ENCODE measurements around the gene ZFYVE27.

DNA sequence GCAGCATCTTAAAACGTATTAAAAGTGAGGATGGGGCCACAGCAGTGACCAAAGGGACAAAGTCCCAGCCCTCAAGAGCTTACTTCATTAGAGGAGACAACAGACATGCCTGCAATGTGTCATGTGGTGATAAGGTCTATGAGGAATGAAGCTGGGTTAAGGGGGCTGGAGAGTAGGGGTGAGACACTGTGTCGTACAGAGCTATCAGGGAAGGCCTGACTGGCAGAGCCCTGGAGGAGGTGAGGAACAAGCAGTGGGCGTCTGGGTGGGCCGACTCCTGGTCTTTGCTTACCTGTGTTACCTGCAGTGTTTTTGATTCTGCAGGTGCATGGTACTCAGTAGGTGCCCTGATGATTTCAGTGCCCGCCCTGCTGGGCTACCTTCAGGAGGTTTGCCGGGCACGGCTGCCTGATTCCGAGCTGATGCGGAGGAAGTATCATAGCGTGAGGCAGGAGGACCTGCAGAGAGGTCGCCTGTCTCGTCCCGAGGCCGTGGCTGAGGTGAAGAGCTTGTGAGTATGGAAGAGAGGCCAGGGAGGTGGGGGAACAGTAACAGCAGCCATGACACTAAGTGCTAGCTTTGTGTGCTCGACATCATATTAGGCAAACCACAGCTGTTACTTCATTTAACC is 7.6 kb downstream of the ZFYVE27 start:
- no peak for TF ChIP-seq ETV6 (conservative IDR thresholded peaks at IDR 0.05 in 1 of 2, IDR thresholded peaks at IDR 0.05 in 1 of 2; ENCODE audit: borderline replicate concordance in 1 of 2, low read depth in 1 of 2)
- TF ChIP-seq MYC (IDR thresholded peaks at IDR 0.05; ENCODE audit: insufficient read depth, insufficient read length, insufficient replicate concordance, low read length, severe bottlenecking) = no peak
- no peak for TF ChIP-seq YY1 (IDR thresholded peaks at IDR 0.05; ENCODE audit: low read depth, low read length)
- TF ChIP-seq, protein P1, sequence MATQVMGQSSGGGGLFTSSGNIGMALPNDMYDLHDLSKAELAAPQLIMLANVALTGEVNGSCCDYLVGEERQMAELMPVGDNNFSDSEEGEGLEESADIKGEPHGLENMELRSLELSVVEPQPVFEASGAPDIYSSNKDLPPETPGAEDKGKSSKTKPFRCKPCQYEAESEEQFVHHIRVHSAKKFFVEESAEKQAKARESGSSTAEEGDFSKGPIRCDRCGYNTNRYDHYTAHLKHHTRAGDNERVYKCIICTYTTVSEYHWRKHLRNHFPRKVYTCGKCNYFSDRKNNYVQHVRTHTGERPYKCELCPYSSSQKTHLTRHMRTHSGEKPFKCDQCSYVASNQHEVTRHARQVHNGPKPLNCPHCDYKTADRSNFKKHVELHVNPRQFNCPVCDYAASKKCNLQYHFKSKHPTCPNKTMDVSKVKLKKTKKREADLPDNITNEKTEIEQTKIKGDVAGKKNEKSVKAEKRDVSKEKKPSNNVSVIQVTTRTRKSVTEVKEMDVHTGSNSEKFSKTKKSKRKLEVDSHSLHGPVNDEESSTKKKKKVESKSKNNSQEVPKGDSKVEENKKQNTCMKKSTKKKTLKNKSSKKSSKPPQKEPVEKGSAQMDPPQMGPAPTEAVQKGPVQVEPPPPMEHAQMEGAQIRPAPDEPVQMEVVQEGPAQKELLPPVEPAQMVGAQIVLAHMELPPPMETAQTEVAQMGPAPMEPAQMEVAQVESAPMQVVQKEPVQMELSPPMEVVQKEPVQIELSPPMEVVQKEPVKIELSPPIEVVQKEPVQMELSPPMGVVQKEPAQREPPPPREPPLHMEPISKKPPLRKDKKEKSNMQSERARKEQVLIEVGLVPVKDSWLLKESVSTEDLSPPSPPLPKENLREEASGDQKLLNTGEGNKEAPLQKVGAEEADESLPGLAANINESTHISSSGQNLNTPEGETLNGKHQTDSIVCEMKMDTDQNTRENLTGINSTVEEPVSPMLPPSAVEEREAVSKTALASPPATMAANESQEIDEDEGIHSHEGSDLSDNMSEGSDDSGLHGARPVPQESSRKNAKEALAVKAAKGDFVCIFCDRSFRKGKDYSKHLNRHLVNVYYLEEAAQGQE (IDR thresholded peaks at IDR 0.05; ENCODE audit: low read depth, low read length) = no peak
- TF ChIP-seq ZNF274 (IDR thresholded peaks at IDR 0.05; ENCODE audit: insufficient read depth, insufficient read length) = no peak
- TF ChIP-seq RELA (IDR thresholded peaks at IDR 0.05; ENCODE audit: borderline replicate concordance, partially characterized antibody) = no peak
- no peak for TF ChIP-seq WRNIP1 (IDR thresholded peaks at IDR 0.05; ENCODE audit: borderline replicate concordance, low read depth, low read length)
- TF ChIP-seq, protein P2, sequence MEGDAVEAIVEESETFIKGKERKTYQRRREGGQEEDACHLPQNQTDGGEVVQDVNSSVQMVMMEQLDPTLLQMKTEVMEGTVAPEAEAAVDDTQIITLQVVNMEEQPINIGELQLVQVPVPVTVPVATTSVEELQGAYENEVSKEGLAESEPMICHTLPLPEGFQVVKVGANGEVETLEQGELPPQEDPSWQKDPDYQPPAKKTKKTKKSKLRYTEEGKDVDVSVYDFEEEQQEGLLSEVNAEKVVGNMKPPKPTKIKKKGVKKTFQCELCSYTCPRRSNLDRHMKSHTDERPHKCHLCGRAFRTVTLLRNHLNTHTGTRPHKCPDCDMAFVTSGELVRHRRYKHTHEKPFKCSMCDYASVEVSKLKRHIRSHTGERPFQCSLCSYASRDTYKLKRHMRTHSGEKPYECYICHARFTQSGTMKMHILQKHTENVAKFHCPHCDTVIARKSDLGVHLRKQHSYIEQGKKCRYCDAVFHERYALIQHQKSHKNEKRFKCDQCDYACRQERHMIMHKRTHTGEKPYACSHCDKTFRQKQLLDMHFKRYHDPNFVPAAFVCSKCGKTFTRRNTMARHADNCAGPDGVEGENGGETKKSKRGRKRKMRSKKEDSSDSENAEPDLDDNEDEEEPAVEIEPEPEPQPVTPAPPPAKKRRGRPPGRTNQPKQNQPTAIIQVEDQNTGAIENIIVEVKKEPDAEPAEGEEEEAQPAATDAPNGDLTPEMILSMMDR (IDR thresholded peaks at IDR 0.05 in 2 of 3, conservative IDR thresholded peaks at IDR 0.05 in 1 of 3; ENCODE audit: control insufficient read depth in 2 of 3, extremely low read depth in 1 of 3, insufficient read depth in 1 of 3, low read depth in 3 of 3, low read length in 3 of 3) = no peak
- TF ChIP-seq ESRRA (IDR thresholded peaks at IDR 0.05; ENCODE audit: low read length) = no peak
- TF ChIP-seq, protein P3, sequence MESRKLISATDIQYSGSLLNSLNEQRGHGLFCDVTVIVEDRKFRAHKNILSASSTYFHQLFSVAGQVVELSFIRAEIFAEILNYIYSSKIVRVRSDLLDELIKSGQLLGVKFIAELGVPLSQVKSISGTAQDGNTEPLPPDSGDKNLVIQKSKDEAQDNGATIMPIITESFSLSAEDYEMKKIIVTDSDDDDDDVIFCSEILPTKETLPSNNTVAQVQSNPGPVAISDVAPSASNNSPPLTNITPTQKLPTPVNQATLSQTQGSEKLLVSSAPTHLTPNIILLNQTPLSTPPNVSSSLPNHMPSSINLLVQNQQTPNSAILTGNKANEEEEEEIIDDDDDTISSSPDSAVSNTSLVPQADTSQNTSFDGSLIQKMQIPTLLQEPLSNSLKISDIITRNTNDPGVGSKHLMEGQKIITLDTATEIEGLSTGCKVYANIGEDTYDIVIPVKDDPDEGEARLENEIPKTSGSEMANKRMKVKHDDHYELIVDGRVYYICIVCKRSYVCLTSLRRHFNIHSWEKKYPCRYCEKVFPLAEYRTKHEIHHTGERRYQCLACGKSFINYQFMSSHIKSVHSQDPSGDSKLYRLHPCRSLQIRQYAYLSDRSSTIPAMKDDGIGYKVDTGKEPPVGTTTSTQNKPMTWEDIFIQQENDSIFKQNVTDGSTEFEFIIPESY (IDR thresholded peaks at IDR 0.05) = no peak
- no peak for TF ChIP-seq PAX5 (IDR thresholded peaks at IDR 0.05; ENCODE audit: borderline replicate concordance, low read depth, low read length)
- TF ChIP-seq EGR1 (IDR thresholded peaks at IDR 0.05; ENCODE audit: borderline replicate concordance in 1 of 2, low read depth in 2 of 2, low read length in 2 of 2) = no peak
- no peak for TF ChIP-seq EP300 (IDR thresholded peaks at IDR 0.05; ENCODE audit: borderline replicate concordance in 1 of 2, control insufficient read depth in 1 of 2, low read depth in 2 of 2, low read length in 2 of 2)
